Lower leg skin (tissue), 3 donors: Measurements from ENCODE around the gene EXTL1.

Experiments
- POLR2A ChIP-seq, 2 donors: fragments of 450-650 bp; IDR thresholded peaks; one replicate each; pipeline ENCODE4 v1.6.1; 2016 to 2017; ENCODE audit warnings: antibody characterized with exemption in 2 of 2, mild to moderate bottlenecking in 1 of 2, moderate library complexity in 1 of 2
- TF ChIP-seq, protein P1 (sequence below), 3 donors: fragments of 450-650 bp; IDR thresholded peaks; one replicate each; pipeline ENCODE4 v1.5.1; 2016; ENCODE audit warnings: antibody characterized with exemption in 3 of 3, mild to moderate bottlenecking in 3 of 3, moderate library complexity in 2 of 3

DNA sequence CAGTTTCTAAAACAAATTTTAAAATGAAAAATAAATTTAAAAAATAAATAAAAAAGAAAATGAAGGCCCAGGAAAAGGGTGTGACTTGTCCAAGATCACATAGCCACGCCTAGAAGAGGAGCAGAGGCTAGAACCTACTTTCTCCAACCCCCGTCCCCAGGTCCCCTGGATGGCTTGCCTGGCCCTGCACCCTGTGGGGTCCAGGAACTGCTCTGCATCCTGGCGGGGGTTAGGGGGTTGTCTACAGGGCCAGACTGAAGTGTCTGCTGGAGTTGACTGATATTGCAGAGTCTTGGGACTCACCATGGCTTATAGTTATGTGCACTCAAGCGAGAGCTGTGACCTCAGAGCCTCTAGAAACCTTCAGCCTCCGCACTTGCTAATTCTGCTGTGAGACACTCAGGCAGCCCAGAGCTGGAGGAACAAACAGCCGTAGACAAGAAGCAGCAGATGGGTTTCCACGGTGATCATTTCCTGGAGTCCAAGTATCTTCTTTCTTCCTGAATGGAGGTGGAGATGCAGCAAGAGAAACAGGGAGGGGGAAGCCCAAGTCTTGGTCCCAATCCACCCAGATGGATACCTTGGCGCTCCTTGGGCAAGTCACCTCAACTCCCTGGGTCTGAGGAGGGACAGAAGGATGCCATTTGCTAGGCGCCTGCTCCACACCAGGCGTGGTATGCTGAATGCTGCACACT, 5.2 kb upstream of the EXTL1 start:
- TF ChIP-seq, protein P1, sequence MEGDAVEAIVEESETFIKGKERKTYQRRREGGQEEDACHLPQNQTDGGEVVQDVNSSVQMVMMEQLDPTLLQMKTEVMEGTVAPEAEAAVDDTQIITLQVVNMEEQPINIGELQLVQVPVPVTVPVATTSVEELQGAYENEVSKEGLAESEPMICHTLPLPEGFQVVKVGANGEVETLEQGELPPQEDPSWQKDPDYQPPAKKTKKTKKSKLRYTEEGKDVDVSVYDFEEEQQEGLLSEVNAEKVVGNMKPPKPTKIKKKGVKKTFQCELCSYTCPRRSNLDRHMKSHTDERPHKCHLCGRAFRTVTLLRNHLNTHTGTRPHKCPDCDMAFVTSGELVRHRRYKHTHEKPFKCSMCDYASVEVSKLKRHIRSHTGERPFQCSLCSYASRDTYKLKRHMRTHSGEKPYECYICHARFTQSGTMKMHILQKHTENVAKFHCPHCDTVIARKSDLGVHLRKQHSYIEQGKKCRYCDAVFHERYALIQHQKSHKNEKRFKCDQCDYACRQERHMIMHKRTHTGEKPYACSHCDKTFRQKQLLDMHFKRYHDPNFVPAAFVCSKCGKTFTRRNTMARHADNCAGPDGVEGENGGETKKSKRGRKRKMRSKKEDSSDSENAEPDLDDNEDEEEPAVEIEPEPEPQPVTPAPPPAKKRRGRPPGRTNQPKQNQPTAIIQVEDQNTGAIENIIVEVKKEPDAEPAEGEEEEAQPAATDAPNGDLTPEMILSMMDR (IDR thresholded peaks at IDR 0.05): no peak
- no peak for TF ChIP-seq POLR2A (IDR thresholded peaks at IDR 0.05)
